HG03575 (cell line): Measurements from ENCODE around the gene VANGL1.

Experiments used
- ATAC-seq: cut with Tn5 transposase; IDR thresholded peaks from one replicate; pipeline ENCODE4 v1.9.1; 2021; ENCODE audit not compliant: unreplicated experiment, insufficient number of reproducible peaks, low FRiP score; ENCODE audit errors: extremely low read depth

The VANGL1 gene

GRCh38 chr1:115660151-115660550 is 18.4 kb downstream of the VANGL1 start:
- ATAC-seq: no peak

- no peak for ATAC-seq
Measured at GRCh38 chr1:115661157-115661556, 19.4 kb downstream of the VANGL1 start.

- no peak for ATAC-seq
Measured at GRCh38 chr1:115665319-115666096, 23.7 kb downstream of the VANGL1 start.

DNA sequence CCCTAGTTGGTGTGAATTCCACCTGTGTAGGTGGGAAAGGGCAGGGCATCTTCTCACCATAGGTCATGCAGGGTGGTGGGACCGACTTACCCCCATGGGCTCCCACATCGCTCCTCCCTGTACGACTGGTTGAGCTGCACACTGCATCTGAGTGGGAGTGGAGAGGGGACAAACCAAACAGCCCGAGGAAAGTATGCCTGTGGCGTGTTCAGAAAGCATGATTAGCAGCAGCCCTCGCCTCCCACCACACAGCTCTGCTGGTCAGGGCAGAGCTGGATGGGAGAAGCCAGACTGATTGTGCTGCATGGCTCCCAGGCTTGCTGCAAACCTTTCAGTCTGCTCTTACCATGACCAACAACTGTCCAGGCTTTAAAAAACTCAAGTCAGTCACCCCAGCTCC is 24.4 kb downstream of the VANGL1 start:
- ATAC-seq: no peak

DNA sequence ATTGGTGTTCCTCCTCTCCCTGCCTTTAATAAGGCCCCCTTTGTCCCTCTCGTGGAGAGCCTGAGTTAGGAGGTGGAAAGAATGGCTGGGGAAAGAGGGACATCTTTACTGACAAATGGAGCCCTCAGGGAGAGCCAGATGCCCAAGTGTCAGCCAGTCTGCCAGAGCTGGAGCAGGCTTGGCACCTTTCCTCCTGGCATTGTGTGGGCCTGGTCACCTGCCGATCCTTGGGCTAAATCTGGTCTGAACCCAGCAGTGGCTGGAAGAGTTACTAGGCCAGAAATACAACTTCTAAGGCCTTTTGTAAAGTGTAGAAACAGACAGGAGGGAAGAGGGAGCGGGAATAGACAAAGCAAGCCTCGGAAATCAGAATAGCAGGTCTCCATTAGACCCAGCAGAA is 24.9 kb downstream of the VANGL1 start:
- ATAC-seq: no peak

GRCh38 chr1:115668579-115668978 is 26.8 kb downstream of the VANGL1 start:
- ATAC-seq: no peak

DNA sequence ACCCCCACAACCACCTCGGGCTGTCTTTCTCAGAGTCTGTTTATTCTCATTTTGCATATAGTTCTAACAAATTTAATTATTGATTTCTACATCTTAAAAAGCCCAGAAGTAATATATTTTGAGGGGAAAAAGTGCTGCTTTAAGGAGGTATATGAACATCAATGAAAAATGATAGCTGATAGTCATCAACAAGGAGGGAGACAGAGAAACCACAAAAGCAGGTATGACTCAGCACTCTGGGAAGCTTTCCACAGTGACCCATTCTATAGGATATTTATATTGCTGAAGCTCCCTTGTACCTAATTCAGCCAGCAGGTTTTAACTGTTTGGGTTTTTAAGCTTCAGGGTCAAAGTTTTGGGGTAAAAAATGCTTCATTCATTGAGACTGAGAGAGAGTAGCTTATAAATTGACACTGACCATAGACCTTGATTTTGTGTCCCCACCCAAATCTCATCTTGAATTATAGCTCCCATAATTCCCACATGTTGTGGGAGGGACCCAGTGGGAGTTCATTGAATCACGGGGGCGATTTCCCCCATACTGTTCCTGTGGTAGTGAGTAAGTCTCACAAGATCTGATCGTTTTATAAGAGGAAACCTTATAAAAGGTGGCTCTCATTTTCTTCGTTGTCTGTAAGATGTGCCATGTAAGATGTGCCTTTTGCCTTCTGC is 27.4 kb downstream of the VANGL1 start:
- ATAC-seq: no peak

GRCh38 chr1:115669886-115670285 is 28.1 kb downstream of the VANGL1 start:
- ATAC-seq: no peak

DNA sequence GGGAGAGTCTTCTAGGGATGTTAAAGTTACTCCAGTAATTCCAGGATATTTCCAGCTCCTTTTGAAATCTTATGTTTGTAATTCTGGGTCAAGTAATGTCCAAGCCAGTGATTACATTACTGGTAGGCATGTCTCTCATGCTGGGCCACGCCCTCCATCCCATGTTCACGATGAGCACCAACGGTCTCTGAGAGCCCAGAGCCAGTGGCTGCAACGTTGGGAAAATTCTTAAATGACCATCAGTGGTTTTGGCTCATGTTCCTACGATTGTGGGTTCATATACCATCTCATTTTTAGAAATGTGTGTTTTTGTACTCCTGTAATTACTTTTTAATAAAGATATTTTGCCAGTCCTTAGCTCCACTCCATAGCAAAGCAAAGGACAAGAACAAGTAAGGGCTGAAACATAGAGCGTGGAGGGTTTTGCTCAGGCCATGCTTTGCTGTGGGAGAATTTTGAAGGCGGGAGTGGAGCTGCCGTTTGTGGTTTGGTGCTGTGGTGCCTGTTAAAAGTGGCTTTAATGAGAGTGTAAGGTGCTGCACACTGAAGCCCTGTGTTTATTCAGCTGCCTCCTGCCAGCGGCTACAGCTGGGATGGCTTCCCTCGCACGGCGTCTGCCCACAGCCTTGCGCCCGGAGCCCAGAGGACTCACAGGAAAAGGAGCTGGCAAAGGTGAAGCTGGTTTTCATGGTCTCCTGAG is 28.9 kb downstream of the VANGL1 start:
- no peak for ATAC-seq

DNA sequence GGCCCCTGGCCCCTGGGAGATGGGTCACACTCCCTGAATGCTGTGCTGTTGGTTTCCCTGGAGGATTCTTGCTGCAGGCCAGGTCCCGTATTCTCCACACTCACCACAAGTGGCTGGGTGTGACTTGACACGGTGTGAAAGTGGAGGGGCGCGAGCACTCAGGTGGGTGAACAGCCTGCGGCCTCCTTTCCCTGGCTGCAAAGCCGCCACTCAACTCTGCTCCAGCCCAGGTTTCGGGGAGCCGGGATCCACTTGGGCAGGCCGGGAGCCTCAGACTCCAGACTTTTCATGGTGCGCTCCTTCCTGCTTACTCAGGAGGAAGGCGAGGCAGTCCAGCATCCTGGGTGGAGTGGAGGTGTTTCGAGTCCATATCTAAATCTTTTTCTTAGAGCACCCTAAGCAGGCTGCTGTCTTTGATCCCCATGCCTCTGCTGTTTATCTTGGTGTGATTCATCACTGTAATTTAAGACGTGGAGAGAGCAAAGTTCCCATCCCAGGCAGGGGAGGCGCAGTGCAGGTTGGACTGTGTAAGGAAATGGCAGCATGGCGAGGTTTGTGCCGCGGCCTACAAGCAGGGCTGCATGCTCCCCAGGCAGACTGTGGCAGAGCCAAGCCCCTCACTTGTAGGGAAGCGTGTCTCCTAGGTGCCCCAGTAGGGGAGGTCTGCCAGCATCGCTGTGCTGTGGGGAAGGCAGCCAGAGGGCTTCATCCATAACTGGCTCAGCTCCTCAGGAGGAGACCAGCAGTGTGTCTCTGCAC is 29.6 kb downstream of the VANGL1 start:
- no peak for ATAC-seq

DNA sequence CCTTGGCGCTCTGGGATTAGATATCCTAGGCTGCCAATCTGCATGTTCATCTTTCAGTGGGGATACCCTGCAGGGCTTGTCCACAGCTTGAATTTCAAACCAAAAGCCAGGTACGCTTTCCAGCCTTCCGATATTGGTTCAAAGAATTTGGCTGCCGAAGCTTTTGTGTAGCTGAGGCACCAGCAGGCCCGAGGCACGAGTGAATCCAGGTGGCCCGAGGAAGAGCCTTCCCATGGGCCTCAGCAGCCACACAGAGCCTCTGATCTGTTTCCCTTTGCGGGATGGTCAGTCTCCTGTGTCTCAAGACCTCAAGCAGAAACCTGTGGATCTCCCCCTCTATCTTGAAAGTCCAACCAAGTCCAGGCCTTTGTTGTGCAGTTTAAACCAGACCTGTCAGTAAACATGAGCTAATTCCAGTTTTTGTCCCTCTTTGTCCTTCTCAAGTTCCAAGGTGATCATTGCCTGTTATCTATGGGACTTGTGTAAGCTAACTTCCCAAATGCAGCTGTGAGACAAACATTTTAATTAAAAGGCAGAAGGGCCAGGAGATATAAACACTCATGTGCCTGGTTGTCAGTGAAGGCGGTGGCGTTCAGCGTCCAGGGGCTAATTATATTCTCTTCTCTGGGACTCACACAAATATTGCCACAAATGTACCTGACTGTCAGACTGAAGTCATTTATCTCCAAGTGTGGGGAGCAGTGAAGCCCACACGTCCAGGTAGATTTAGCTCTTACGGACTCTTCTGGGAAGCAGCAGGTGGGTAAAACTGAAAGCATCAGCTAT is 30.6 kb downstream of the VANGL1 start:
- ATAC-seq: no peak

DNA sequence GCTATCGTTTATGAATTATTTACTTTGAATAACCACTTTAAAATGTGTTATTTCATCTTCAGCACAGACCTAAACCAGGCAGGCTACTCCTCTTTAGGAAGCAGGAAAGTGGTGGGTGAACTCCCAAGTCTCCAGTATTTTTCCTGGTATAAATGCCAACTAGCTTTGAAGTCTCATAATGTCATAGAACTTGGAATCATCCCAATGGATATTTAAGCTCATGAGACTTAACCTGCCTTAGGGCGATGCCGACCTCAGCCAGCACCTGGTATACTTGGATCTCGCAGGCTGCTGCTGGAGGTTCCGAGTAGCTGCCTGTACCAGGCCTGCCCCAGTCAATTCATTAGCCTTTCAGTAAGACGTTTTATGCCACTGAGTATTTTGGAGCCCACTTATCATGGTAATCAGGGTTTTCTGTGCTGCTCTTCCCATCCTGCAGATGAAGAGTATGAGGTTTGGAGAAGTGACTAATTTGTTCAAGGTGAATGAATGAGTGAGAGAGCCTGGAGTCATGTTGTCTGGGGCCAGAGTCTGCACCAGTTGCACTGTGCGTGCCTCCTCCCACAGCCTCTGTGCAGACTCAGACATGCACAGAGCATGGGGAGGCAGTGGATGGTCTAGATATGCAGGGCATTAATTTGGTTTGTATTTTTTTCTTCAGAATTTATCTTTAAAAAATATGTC is 34.9 kb downstream of the VANGL1 start:
- ATAC-seq: no peak

DNA sequence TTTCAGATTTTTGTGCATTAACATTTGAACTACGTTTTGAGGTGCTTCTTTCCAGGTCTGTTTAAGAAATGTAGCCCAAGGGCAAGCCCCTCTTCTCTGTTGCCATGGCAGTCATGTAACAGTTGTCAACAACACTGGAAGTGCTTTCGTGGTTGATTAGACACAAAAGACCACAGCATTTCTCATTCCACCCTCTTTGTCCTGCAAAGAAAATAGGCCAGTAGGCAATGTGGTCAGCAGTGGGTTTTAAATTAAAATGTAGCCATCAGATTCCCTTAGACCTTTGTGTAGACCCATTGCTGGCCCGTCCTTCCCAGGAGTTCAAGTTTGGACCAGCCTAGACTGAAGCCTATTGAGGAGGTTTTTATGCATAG is 35.4 kb downstream of the VANGL1 start:
- peak; percentile 69 for ATAC-seq

DNA sequence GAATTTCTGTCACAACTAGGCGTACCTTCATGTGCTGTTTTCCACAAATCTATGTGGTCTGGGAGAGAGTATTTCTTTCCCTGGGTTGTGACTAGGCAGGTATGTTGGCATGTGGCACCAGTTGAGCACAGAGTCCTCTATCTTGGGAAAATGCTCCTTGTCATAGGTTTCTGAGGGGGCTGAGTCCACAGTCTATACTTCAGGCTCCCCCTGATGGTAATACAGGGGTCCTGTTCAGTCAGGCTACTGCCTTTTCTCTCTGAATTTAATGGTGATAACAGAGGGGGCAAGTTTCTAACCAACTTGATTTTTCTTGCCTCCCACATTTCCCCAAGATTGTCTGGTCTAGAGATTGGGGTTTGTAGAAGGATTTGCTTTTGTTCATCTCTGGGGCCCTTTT is 35.8 kb downstream of the VANGL1 start:
- no peak for ATAC-seq

DNA sequence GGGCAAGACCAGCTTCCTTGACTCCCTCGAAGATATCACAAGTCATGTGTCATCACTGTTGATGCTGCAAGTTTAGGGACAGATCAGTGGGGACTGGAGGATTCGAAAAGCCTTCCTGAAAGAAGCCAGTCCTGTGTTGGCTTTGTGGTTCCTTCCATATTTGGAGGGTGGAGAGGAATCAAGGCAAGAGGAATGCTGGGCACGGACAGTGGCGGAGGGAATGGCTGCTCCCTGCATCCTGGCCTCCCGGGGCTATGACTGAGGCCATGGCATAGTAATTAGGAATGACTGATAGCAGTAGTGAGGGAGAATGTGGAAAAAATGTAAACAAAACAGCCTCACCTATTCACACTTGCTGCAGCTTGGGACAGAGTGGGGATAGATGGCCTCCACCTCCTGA is 36.4 kb downstream of the VANGL1 start:
- ATAC-seq: no peak

DNA sequence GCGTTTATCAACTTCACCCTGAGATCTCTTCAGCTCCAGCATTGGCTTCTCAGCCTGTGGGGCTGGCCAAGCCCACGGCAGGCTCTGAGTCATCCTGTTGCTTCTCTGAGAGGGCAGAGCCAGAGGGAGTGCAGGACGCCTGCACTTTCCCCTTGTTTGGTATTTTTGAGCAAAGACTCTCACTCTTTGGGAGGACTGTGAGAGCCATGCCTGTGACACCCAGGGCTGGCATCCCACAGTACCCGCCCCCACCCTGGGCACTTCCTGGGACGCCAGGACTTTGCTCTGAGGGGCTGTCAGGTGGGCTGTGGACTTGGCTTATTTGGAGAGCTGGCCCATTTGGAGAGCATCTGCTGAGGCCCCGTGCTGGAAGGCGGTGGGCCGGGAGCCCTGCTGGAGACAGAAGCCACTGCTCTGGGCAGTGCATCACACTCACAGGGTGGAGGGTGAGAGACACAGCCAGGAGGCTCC is 37.4 kb downstream of the VANGL1 start:
- no peak for ATAC-seq

DNA sequence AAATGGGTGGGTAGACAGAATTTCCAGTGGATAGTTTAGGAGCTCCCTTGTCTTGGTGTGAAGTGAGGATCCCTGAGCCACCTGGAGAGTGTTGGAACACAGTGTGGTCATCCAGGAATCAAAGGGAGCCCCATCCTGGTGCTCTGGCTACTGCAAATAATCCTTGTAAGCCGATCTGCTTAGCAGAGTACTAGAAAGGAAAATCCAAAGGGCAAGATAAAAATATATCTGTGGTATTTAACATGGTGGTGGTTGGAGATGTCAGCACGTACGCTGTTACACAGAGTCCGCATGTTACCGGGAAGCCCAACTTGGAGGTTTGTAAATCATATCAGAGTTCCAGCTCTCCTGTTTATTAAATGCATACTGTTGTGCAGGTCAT is 39.0 kb downstream of the VANGL1 start:
- no peak for ATAC-seq

GRCh38 chr1:115682792-115683191 is 41.0 kb downstream of the VANGL1 start:
- no peak for ATAC-seq
